Measurements from ENCODE around the gene TJP3.
"Not testable (repeated sequence)": the region's sequence is repeated elsewhere in the genome, so short reads cannot be mapped to it uniquely, and the experiment has no call there.

The TJP3 gene, protein sequence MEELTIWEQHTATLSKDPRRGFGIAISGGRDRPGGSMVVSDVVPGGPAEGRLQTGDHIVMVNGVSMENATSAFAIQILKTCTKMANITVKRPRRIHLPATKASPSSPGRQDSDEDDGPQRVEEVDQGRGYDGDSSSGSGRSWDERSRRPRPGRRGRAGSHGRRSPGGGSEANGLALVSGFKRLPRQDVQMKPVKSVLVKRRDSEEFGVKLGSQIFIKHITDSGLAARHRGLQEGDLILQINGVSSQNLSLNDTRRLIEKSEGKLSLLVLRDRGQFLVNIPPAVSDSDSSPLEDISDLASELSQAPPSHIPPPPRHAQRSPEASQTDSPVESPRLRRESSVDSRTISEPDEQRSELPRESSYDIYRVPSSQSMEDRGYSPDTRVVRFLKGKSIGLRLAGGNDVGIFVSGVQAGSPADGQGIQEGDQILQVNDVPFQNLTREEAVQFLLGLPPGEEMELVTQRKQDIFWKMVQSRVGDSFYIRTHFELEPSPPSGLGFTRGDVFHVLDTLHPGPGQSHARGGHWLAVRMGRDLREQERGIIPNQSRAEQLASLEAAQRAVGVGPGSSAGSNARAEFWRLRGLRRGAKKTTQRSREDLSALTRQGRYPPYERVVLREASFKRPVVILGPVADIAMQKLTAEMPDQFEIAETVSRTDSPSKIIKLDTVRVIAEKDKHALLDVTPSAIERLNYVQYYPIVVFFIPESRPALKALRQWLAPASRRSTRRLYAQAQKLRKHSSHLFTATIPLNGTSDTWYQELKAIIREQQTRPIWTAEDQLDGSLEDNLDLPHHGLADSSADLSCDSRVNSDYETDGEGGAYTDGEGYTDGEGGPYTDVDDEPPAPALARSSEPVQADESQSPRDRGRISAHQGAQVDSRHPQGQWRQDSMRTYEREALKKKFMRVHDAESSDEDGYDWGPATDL

DNA sequence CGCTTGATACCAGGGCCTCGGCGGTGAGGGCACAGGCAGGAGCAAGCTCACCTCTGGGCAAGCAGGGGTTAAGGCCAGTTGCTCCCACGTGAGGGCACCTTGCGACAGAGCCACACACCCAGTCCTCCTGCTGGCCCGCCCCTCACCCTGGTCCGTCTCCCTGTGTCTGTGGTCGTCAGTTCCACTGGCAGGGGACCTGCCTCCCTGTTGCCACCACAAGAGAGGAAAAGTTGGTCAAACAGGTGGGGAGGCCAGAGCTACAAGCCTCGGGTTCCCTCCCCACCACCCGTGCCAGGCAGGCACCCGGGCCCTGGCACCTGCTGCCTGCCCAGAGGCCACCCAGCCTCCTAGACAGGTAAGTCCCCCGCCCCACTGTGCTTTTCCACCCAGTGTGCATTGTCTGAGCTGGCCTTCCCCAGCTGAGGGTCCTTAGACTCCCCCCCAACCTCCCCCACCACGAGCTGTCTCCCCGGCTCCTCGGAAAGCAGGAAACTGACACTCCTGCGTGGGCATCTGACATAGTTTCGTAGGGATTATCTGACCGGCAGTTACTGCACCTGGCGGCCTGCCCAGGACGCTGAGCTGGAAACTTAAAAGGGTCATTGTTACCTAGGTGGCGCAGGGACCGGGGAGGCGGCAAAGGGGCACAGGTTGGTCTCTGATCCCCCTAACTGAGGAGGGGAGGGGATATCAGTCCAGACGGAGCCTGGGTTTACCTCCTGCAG, at the start of gene TJP3:
Gene TJP3, plus strand, starts transcription at position 178 of the 725 bp plus-strand sequence. CDS start 20,049 bp downstream, outside the sequence.
- DNase-seq (ENCODE audit: low read depth), result no peak

DNA sequence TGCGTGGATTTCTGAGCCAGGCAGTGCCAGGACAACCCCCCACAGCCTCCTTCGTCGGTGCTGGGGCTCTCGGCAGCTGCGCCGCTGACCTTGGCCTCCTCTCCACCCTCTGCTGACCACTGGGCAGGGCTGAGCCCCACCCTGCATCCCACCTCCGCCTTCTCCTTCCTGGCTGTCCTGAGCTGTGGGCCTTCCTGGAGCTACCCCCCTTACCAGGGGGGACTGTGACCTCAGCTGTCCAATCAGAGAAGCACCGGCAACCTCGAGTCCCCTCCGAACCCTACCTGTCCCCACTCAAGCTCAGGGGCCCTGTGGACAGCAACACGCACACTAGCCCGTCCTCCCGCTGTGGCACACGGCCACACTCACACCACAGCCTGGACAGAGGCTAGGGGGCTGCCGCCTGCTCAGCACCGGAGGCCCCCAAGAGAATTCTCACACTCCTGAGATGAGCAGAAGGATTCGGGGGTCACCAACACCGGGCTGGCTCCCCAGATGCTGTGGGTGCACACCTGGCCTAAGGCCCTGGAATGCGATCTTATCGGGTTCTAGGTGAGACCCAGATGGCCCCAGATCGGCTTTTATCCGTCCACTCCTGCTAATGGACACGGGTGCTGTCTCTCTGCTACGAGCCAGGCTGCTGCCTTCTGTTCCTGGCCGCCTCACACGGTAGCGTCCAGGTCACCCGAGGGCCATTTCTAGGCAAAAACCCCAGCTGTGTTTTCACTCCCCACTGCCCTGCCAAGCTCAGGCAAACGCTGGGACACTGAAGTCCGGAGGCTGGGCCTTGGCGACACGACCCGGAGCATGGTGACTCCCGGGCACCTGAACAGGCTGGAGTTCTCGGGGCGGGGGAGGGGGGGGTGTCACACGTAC, 49.1 kb upstream of the TJP3 start:
- DNase-seq (ENCODE audit: low read depth), result no peak

DNA sequence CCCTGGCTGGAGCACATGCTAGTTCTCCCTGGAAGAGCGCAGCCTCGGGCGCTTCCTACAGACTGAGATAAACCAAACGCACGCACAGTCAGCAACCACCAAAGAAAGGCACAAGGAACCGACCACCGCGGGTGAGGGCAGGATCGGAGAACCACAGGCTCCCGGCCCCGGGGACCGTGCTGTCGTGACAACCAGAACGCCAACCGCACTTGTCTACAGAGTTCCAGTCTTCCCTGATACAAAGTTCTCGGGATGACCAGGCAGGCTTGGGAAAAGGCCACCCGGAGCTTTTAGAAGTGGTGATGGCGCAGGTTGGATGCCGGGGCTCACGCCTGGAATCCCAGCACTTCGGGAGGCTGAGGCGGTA, 48.5 kb upstream of the TJP3 start:
- DNase-seq (ENCODE audit: low read depth), result no peak

DNA sequence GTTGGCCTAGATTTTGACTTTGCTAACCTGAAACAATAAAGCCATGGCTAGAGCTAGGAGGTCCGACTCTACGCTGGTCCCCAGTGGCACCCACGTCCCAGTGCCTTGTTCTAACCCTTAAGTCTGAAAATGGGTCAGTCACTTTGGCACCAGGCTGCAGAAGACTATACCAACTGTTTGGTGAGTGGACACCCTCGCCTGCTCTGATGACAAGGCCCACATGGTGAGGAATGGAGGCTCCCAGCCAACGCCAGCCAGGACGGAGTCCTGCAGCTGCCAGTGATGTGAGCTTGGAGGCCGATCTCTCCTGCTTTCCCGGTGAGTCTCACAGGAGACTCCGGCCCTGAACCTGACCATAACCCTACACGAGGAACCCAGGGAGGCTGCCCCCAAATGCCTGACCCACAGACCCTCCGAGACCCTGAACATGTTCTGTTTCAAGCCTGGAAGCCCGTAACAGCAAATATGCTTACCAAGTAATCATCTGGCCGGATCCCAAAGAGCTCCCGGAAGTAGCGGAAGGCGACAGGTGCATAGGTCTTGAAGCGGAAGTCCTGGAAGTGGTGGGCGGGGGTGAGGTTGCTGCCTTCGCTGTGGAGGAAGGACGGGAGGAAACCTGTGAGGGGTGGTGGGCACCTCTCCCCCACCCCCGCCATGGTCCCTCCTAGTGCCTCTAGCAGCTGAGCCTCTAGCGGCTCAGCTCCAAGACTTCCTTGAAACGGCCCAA, 47.5 kb upstream of the TJP3 start:
- DNase-seq (ENCODE audit: low read depth), result no peak

DNA sequence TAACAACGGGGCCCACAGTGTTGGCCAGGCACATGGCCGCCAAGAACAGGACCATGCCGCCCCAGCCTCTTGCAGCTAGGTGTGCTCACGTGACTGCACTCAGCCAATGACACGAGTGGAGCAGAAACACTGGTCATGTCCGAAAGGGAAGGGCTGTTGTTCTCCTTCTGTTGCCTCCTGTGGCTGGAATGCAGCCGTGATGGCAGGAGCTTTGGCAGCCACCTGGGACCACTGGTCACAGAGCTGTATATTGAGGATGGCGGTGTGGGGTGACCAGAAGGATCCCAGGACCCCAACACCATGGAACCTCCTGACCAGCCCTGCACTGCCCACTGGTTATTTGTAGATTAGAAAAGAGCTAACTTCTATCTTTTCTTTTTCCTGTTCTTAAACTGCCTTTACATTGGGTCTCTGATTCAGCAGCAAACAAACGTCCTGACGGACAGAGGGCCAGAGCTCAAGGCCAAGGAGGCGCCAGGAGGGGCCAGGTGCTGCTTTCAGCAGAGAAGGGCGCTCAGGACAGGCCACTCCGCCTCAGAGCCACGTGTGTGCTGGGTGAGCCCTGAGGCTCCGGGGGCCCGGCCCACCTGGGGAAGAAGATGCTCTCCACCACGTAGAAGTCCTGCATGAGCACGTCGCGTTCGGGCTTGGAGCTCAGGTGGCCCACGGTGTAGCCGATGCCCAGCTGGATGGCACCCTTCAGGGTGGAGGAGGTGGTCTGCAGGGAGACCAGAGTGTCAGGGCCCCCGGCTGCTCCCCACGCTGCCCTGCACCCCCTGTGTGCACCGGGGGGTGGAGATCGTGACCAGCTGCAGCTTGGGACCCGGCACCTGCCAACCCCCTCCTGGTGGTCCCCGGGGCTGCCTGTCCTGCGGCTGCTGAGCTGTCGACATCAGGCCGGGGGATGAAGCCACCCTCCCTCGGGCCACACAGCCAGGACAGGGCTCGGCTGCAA, 46.6 kb upstream of the TJP3 start:
- DNase-seq (ENCODE audit: low read depth), result no peak

DNA sequence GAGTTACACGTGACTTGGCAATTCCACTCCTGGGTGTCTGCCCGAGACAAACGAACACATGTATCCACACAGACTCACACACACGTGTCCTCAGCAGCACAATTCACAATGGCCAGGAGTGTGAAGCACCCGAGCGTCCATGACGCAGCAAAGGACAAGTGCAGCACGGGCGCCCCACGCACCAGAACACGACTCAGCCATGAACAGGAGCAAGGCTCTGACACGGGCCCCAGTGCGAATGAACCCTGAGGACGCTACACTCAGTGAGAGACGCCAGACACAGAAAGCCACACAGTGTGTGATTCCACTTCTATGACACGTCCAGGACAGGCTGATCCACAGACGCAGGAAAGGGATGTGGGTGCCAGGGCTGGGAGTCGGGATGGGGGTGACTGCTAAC, 44.3 kb upstream of the TJP3 start:
- no peak for DNase-seq (ENCODE audit: low read depth)

DNA sequence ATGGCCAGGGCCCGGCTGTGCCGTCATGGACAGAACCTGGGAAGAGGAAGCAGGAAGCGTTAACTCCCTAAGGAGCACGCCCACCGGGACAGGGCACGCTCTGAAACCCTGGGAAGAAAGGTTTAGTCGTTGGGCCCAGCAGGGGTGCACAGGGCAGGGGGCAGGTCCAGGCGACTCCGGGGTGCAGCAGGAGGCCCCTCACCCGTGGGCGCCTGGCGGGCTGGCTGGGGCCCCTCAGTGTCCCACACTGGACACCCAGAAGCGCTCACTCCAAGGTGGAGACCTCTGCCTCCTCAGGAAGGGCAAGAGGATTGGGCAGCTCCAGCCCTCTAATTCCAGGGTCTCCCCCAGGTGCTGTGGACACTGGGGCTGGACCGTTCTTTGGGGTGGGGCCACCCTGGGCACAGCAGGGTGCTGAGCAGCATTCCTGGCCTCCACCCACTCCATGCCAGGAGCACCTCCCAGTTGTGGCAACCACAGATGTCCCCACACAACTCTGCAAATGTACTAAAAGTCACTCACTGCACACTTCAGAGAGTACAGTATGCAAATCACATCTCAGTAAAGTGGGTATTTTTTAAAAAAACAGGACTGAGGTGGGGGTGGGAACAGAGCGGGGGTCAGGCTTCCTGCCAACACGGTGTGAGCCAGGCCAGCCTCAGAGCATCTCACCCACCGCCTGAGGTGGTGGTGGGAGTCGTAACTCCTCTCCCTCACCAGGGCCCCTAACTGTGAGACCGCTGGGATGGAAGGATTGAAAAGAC, 43.1 kb upstream of the TJP3 start:
- no peak for DNase-seq (ENCODE audit: low read depth)

DNA sequence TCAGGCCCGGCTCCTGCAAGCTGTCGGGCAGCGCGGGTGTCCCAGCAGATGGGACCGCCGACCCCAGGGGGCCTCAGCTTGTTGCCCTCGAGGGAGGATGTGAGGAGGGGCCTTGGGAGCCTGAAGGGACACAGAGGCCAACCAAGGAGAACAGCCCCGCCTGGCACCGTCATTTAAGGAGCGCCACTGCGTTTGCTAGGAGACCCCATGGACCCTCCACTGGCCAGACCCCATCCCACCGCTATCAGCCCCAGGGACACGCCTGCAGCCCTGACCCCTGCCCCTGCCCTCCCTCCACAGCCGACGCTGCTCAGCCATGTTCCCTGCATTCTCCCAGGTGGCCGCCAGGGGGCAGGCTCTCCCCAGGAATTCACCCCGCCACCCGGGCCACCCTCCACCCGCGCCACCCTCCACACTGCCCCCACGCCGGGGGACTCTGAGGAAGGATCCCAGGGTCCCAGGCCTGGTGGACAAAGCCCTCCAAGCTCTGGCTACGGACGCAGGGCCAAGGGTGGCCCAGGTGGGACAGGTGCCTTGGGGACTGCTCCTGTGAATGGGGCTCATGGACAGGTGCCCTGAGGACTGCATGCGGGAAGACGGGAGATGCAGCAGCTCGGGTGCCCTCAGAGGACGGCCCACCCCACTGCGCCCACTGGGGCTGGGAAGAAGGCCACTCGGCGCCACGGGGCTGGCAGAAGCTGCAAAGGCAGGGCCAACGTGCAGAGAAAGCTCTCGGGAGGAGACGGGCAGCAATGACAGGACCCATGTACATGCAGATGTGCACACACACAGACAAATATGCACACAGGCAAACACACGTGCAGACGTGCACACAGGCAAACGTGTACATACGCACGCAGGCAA, 42.3 kb upstream of the TJP3 start:
- DNase-seq (ENCODE audit: low read depth), result no peak

DNA sequence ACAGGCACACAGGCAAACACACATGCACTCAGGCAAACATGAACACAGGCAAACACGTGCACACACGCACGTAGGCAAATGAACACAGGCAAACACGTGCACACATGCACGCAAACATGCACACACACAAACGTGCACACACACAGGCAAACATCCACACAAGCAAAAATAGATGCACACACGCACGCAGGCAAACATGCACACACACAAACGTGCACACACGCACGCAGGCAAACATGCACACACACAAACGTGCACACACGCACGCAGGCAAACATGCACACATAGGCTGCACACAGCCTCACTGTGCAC, 41.7 kb upstream of the TJP3 start:
- not testable (repeated sequence) for DNase-seq (ENCODE audit: low read depth)

DNA sequence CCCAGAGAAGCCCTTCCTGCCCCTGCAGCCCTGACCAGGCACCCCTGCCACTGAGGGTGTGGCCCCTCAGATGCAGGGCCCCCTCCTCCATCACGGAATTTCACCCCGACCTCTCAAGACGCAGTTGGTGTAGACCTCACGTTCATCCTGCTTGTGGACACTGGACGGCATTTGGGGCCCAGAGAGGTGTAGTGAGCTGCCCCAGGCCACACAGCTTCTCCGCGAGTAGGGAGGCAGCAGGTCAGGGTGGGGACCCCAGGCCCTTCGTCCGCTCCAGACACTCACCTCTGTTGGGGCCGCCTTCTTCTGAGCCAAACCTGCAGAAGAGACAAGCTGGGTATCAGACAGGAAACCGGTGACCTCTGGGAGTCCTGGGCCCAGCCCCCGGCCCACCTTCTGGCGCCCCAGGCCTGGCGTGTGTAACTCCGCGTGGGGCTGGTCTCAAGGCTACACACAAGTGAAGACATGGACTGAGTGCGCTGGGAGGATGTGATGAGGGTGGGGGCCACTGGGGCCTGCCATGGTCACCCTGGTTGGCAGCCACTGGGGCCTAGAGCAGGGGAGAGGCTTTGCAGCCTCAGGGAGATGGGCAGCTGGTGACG, 41.0 kb upstream of the TJP3 start:
- no peak for DNase-seq (ENCODE audit: low read depth)

DNA sequence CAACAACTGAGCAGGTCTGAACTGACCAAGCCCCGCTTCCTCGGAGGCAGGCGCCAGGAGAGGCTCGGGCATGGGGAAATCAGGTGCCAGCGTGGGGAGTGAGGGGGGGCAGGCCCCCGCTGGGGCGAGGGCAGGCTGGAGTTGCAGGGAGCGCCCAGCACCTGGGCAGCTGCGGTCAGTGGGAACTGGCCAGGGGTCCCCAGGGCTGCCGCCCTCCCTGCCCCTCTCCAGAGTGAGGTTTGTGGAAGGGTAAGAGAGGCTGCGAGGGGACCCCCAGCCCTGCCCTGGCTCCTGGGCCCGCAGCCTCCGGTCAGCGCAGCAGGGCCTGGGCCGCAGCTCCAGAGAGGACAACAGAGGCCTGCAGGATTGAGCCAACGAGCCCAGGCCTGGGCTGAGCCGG, 40.4 kb upstream of the TJP3 start:
- no peak for DNase-seq (ENCODE audit: low read depth)

DNA sequence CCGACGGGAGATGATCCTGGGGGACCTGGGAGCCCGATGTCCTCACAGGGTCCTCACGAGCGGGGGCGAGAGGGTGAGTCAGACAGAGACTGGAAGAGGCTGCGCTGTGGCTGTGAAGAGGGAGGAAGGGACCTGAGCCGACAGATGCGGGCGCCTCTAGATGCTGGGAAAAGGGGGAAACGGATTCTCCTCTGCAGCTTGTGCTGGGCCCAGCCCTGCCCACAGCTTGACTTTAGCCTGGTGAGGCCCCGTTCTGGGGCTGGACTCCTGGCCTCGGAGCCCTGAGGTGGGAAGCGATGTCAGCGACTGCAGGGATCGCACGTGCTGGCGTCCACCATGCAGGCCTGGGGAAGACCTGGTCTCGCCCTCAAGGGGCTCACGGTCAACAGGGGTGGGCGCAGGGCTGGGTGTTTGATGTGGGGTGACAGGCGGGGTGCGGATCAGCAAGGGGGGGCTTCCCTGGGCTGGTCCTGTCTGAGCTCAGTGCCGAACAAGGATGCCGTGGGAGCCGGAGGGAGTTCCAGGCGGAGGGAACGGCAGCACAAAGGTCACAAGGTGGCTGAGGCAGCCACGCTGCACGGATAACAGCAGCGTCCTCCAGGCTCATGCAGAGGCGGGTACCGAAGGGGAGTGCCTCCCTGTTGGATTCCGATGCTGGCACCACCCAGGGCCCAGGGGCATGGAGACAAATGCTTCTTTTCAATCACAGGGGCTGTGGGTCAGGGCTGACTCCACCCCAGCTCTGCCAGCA, 39.7 kb upstream of the TJP3 start:
- no peak for DNase-seq (ENCODE audit: low read depth)

DNA sequence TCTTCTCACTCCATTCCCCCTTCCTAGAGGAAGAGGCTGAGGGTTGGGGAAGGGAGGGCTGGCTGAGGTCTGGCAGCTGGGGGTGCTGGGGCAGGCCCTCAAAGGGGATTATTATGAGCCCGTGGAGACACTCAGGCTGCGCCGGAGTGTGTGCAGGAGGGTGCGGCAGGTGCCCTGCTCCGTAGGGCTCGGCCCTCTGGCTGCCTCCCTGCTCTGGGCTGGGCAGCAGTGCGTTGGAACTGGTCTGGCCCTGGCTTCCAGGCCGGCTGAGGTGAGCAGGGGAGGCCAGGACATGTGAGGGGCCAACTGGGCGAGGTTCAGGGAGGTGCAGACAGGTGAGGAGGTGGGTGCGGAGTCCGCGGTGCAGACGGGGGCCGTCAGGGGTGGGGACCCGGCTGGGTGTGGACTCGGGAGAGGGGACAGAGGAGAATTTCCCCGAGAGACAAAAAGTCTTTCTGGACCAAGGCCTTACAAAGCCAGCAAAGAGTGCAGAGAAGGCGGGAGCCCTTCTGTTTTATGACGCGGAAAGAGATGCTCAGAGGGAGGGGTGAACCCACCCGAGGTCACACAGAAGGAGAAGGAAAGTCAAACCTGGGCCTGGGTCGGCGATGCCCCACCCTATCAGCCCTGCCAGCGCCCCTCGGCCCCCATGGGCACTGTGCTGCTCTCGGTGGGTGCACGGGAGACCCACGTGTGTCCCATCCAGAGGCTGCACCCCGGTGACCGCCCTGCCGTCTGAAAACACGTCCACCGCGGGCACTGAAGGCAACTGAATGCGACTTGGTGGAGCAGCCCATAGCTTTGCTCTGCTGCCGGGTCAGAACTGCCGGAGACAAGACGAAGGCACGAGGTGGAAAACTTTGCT, 38.9 kb upstream of the TJP3 start:
- no peak for DNase-seq (ENCODE audit: low read depth)

DNA sequence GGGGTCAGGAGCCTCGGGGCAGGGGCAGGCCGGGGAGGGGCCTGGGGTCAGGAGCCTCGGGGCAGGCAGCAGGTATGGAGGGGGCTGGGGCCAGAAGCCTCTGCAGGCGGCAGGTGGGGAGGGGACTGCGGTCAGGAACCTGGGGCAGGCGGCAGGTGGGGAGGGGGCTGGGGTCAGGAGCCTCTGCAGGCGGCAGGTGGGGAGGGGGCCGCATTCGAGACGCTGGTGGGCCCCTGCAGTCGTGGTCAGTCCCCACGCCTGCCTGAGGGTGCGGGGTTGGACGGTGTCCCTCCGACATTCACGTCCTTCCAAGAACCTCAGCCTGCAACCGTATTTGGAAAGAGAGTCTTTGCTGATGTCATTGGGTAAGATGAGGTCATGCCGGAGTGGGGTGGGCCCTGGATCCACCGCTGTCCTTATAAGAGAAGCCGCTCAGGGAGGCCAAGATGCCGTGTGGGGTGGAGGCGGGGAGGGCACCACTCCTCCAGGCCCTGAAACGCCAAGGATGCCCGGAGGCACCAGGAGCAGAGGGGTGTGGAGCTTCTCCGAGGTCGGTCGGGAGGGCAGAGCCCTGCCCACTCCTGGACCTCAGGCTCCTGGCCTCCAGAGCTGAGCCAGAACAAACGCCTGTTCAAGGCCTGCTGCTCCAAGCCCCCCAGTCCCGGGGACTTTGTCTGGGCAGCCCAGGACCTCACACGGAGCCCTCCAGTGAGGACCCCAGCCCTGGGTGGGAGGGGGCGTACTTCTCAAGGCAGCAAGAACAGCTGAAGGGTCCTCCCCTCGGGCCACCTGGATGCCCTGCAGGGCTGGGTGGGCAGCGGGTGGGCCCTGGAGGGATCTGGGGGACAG, 38.0 kb upstream of the TJP3 start:
- DNase-seq (ENCODE audit: low read depth), result no peak
